ENCODE data around the gene SRRM5. TPM values are rescaled to one million over a fixed set of nuclear protein-coding genes. Genes with fewer than 3 reads are reported as not detected.
A peak's percentile ranks its signal among the peaks of the same experiment; 100 is the strongest.

SRRM5 gene
- total RNA-seq, 1 donor from 2014 or later = 0.30 TPM

DNA sequence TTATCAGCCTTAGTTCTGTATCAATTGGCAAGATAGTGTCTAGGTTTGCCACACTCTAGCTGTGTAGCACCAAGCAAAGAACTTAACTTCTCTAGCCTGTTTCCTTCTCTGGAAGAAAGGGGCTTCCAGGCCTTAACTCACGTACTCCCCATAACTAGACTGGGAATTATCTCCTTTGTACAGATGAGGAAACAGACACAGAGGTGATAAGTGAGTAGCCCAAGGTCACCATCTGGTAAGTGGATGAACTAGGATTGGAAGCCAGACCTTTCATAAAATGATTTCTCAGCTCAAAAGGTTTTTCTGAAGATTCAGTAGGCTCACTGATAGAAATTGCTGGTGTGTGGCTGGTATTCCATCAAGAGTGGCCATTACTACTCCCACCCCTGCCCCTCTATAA lies 4.4 kb downstream of the SRRM5 start:
- no peak overlapping the region for H3K27ac ChIP-seq (replicated peaks)
- peaks cover 27% of the 10 kb centered on the region for H3K4me1 ChIP-seq
- TF ChIP-seq, protein P1, sequence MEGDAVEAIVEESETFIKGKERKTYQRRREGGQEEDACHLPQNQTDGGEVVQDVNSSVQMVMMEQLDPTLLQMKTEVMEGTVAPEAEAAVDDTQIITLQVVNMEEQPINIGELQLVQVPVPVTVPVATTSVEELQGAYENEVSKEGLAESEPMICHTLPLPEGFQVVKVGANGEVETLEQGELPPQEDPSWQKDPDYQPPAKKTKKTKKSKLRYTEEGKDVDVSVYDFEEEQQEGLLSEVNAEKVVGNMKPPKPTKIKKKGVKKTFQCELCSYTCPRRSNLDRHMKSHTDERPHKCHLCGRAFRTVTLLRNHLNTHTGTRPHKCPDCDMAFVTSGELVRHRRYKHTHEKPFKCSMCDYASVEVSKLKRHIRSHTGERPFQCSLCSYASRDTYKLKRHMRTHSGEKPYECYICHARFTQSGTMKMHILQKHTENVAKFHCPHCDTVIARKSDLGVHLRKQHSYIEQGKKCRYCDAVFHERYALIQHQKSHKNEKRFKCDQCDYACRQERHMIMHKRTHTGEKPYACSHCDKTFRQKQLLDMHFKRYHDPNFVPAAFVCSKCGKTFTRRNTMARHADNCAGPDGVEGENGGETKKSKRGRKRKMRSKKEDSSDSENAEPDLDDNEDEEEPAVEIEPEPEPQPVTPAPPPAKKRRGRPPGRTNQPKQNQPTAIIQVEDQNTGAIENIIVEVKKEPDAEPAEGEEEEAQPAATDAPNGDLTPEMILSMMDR (IDR thresholded peaks at IDR 0.05; ENCODE audit: borderline replicate concordance) = no peak
- DNase-seq = no peak
- H3K27me3 ChIP-seq (ENCODE audit: low read depth) = no peaks in the 10 kb centered on the region
- intact Hi-C loops (cut with micrococcal nuclease) = no loop called here
- H3K9me3 ChIP-seq (replicated peaks) = no peaks in the 10 kb centered on the region
- H3K36me3 ChIP-seq = peaks cover 23% of the 10 kb centered on the region
- no peak overlapping the region for H3K4me3 ChIP-seq

DNA sequence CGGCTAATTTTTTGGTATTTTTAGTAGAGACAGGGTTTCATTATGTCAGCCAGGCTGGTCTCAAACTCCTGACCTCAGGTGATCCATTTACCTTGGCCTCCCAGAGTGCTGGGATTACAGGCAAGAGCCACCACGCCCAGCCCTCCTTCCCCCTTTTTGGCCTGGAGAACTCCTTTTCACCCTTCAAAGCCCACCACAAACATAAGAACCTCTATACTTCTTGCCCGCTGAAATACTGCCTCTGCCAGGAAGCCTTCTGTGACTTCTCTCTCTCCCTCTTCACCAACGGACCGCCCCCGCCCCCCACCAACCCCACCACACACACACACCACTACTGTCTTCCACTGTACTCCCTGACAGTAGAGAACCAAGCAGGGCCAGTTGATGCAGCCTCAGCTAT lies 5.1 kb downstream of the SRRM5 start:
- TF ChIP-seq, protein P1 (IDR thresholded peaks at IDR 0.05; ENCODE audit: borderline replicate concordance) = no peak
- intact Hi-C loops (cut with micrococcal nuclease) = no loop called here
- peaks cover 22% of the 10 kb centered on the region for H3K36me3 ChIP-seq
- H3K27me3 ChIP-seq (ENCODE audit: low read depth) = no peaks in the 10 kb centered on the region
- H3K4me3 ChIP-seq = no peak overlapping the region
- peaks cover 27% of the 10 kb centered on the region for H3K4me1 ChIP-seq
- DNase-seq = no peak
- no peaks in the 10 kb centered on the region for H3K9me3 ChIP-seq (replicated peaks)
- no peak overlapping the region for H3K27ac ChIP-seq (replicated peaks)

DNA sequence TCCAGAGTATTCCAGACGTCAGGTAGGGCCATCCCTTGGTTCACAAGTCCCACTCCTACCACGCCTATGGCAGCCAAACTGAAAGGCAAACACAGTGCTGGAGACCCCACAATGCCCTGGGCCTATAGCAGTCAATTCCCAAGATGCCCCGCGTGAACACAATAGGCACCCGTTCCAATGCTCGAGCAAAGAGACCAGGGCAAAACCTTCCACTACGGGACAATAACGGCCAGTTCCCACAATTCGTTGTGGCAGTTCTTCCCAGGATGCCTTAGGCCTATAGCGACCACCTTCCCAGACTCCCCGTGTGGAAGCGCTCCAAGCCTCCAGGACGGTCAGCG lies 7.0 kb downstream of the SRRM5 start:
- Histone ChIP-seq H3K4me3 (peak overlapping the region; percentile 86), H3K36me3 (peaks cover 2% of the 10 kb centered on the region), H3K27me3 (ENCODE audit: low read depth) (no peaks in the 10 kb centered on the region), H3K4me1 (peaks cover 27% of the 10 kb centered on the region), H3K27ac (replicated peaks) (peak overlapping the region; percentile 98), H3K9me3 (replicated peaks) (no peaks in the 10 kb centered on the region)
- intact Hi-C loops (cut with micrococcal nuclease) = no loop called here
- TF ChIP-seq, protein P1 (IDR thresholded peaks at IDR 0.05; ENCODE audit: borderline replicate concordance) = no peak
- DNase-seq = no peak

DNA sequence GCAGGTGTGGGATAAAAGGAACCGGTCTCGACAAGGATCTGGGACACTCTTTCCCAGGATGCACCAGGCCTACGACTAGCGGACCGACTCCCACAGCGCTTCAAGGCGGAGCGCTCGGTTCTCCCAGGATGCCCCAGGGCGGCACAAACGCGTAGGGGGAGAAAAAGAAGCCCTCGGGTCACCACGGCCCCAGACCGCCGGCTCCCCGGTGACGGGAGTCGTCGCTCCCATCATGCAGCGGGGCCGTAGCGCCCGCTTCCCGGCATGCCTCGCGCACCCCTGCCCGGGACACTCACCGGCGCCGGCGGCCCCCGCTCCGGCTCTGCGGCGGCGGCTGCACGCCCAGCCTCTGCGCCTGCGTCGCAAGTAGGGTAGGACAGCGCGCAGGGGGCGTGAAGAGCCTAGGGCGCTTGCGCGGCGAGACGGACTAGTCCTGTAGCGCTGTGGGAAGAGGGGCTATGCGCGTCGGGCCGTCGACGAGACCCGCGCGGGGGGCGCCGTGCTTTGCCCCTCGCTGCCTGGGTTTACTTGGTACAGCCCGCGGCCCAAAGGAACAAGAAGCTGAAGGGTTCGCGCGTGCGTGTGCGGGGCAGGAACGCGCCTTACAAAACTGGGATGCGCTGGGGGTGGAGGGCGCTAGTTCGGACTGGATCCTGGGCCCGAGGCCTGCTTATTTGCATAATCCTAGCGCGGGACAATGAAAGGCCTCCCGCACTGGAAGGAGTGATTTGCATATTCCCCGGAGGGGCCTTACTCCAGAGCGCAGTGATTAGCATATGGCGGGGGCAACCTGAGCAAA lies 7.6 kb downstream of the SRRM5 start, which contains the start of gene ZNF428:
ZNF428 (minus strand) TSS at position 368 of the 799 bp plus-strand sequence. CDS start 5,325 bp downstream, outside the sequence.
- TF ChIP-seq, protein P1 (IDR thresholded peaks at IDR 0.05; ENCODE audit: borderline replicate concordance) = no peak
- intact Hi-C loops (cut with micrococcal nuclease) = no loop called here
- Histone ChIP-seq H3K36me3 (no peaks in the 10 kb centered on the region), H3K27ac (replicated peaks) (peak within 1 kb of the TSS; percentile 98), H3K9me3 (replicated peaks) (no peaks in the 10 kb centered on the region), H3K27me3 (ENCODE audit: low read depth) (no peaks in the 10 kb centered on the region), H3K4me3 (peak within 1 kb of the TSS; percentile 86), H3K4me1 (peaks cover 27% of the 10 kb centered on the region)
- DNase-seq = peak; percentile 87

DNA sequence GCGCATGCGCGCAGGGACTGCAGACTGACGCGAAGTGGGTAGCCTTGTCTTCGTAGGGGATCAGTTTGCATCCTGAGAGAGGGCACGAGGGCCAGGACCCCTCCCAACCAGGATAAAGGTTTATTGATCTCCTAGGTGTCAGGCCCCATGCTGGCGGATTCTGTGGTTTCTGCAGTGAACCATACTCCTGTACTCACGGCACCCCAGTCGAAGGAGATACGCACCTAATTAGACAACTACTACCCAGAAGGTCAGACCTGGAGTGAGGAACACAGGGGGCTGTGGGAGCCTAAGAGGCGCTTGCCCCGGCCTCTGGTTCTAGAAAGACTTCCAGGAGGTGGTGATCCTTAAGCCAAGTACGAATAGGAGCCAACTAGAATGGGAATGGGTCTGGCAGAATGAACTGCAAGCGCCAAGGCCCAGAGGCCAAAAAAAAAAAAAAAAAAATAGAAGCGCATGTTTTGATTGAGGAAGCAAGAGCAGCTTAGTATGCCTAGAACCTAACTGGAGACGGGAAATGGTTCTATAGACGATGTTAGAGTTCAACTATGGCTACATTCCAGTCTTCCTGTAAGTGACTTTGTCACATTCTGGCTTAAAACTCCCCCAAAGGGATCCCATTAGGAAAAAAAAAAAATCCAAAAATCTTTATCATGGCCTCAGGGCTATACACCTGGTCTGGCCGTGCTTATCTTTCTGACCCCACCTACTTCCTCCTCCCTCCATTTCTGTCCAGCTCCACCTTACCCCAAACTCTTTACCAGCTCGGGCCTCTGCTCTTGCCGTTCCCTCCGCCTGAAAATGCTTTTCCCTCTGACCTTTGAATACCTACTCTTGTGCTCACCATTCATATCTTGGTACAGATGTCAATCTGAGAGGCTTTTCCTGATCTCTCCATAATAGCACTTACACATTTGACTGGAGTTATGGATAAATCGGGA lies 8.4 kb downstream of the SRRM5 start:
- TF ChIP-seq, protein P1 (IDR thresholded peaks at IDR 0.05; ENCODE audit: borderline replicate concordance) = no peak
- no peaks in the 10 kb centered on the region for H3K27me3 ChIP-seq (ENCODE audit: low read depth)
- H3K4me1 ChIP-seq = peaks cover 27% of the 10 kb centered on the region
- intact Hi-C loops (cut with micrococcal nuclease) = no loop called here
- H3K4me3 ChIP-seq = peak overlapping the region; percentile 86
- no peaks in the 10 kb centered on the region for H3K36me3 ChIP-seq
- H3K9me3 ChIP-seq (replicated peaks) = no peaks in the 10 kb centered on the region
- H3K27ac ChIP-seq (replicated peaks) = peak overlapping the region; percentile 98
- DNase-seq = no peak
